PC-3 (cell line): ENCODE results near the gene LRBA.

Source experiments
- CTCF ChIP-seq: fragments of 300-600 bp; sonication (generic); conservative IDR thresholded peaks from 2 replicates; pipeline ENCODE4 v1.5.1; 2017; ENCODE audit warnings: antibody characterized with exemption, low read depth, mild to moderate bottlenecking, low read length
- EZH2 ChIP-seq: fragments of 300-600 bp; sonication (generic); IDR thresholded peaks from one replicate; pipeline ENCODE4 v1.6.1; 2017; ENCODE audit warnings: antibody characterized with exemption, mild to moderate bottlenecking, low read length; ENCODE audit not compliant: unreplicated experiment

- TF ChIP-seq EZH2 (no peak), CTCF (no peak)
Measured at GRCh38 chr4:150336676-150337412, 678.2 kb downstream of the LRBA start.
